Left ventricle myocardium inferior (tissue), 1 donor: ENCODE data around the gene ELOB. TPM values are rescaled to one million over a fixed set of nuclear protein-coding genes. Genes with fewer than 3 reads are reported as not detected.
A peak's percentile ranks its signal among the peaks of the same experiment; 100 is the strongest.

Source experiments
- DNase-seq: peaks from one replicate; pipeline ENCODE4 v3.0.0-alpha.2; 2020
- H3K27ac ChIP-seq: fragments of 200-600 bp; replicated peaks from 2 replicates; pipeline ENCODE4 v1.8.0; 2021
- H3K27me3 ChIP-seq: fragments of 200-600 bp; 2 replicates; pipeline ENCODE4 v1.8.0; 2021; ENCODE audit warnings: low read depth
- H3K36me3 ChIP-seq: fragments of 200-600 bp; 2 replicates; pipeline ENCODE4 v1.8.0; 2021
- H3K4me1 ChIP-seq: fragments of 200-600 bp; 2 replicates; pipeline ENCODE4 v1.8.0; 2021
- H3K4me3 ChIP-seq: fragments of 200-600 bp; 2 replicates; pipeline ENCODE4 v1.8.0; 2021; ENCODE audit warnings: mild to moderate bottlenecking, moderate library complexity
- H3K9me3 ChIP-seq: fragments of 200-600 bp; replicated peaks from 2 replicates; pipeline ENCODE4 v1.8.0; 2021
- CTCF ChIP-seq: fragments of 200-600 bp; IDR thresholded peaks from 2 replicates; pipeline ENCODE4 v1.8.0; 2021; ENCODE audit warnings: antibody characterized with exemption, mild to moderate bottlenecking, borderline replicate concordance
- intact Hi-C: fragments of 100-400 bp; cut with micrococcal nuclease; formaldehyde crosslinking; loops from one replicate; pipeline ENCODE4 v1.11.0; 2022
- total RNA-seq: library from RNA; stranded (reverse); fragmentation: NEBNext Ultra II Directional; extraction: Animal tissue kit (Norgen Biotek cat#: 25700); gene quantifications from one replicate; pipeline ENCODE4 v1.2.1, GENCODE V29; 2021
- donor health status: DM: no; HTN: yes; CAD: no; lungs with severe emphysema.

ELOB gene
- total RNA-seq, 1 donor from 2014 or later, result 304 TPM

GRCh38 chr16:2775131-2775716, 1.9 kb downstream of the ELOB start:
- no peaks in the 10 kb centered on the region for H3K27me3 ChIP-seq
- no peaks in the 10 kb centered on the region for H3K9me3 ChIP-seq
- peak overlapping the region; percentile 100 for H3K4me3 ChIP-seq
- no peak for DNase-seq
- peaks cover 50% of the 10 kb centered on the region for H3K36me3 ChIP-seq
- H3K4me1 ChIP-seq, result peaks cover 64% of the 10 kb centered on the region
- no peak for TF ChIP-seq CTCF
- H3K27ac ChIP-seq, result no peak overlapping the region
- intact Hi-C loops, result no loop called here

GRCh38 chr16:2774161-2774891, 2.8 kb downstream of the ELOB start:
- intact Hi-C loops, result no loop called here
- TF ChIP-seq CTCF, result no peak
- H3K36me3 ChIP-seq, result peaks cover 59% of the 10 kb centered on the region
- H3K9me3 ChIP-seq, result no peaks in the 10 kb centered on the region
- no peak overlapping the region for H3K4me3 ChIP-seq
- peaks cover 72% of the 10 kb centered on the region for H3K4me1 ChIP-seq
- H3K27ac ChIP-seq, result no peak overlapping the region
- no peak for DNase-seq
- H3K27me3 ChIP-seq, result no peaks in the 10 kb centered on the region

GRCh38 chr16:2773188-2773968, 3.7 kb downstream of the ELOB start:
- intact Hi-C loops, result no loop called here
- H3K9me3 ChIP-seq, result no peaks in the 10 kb centered on the region
- DNase-seq, result no peak
- no peak overlapping the region for H3K4me3 ChIP-seq
- no peak for TF ChIP-seq CTCF
- peaks cover 68% of the 10 kb centered on the region for H3K36me3 ChIP-seq
- H3K27me3 ChIP-seq, result no peaks in the 10 kb centered on the region
- H3K4me1 ChIP-seq, result peaks cover 72% of the 10 kb centered on the region
- H3K27ac ChIP-seq, result no peak overlapping the region

- no peak for TF ChIP-seq CTCF
- Histone ChIP-seq H3K4me3 (no peak overlapping the region), H3K27ac (no peak overlapping the region), H3K4me1 (peaks cover 74% of the 10 kb centered on the region), H3K27me3 (no peaks in the 10 kb centered on the region), H3K36me3 (peaks cover 85% of the 10 kb centered on the region), H3K9me3 (no peaks in the 10 kb centered on the region)
- intact Hi-C loops, result no loop called here
- DNase-seq, result no peak
These were observed 5.3 kb downstream of the ELOB start for GRCh38 chr16:2771496-2772402.
